Measurements from ENCODE around the gene TRIM42.

GRCh38 chr3:140703496-140703895 lies 25.6 kb downstream of the TRIM42 start:
- TF ChIP-seq MITF (IDR thresholded peaks at IDR 0.05) (no peak), SLC30A9 (CRISPR knock-in tag; IDR thresholded peaks at IDR 0.05) (no peak), FIP1L1 (IDR thresholded peaks at IDR 0.05; ENCODE audit: low read depth, low read length, poor library complexity, severe bottlenecking) (no peak), RHOXF2B (CRISPR knock-in tag; conservative IDR thresholded peaks at IDR 0.05) (no peak), HINFP (tag; conservative IDR thresholded peaks at IDR 0.05; ENCODE audit: low read depth) (no peak), YY1 (IDR thresholded peaks at IDR 0.05; ENCODE audit: borderline replicate concordance in 1 of 3, control insufficient read depth in 1 of 3, extremely low read depth in 1 of 3, insufficient read depth in 3 of 3, insufficient read length in 1 of 3, insufficient replicate concordance in 2 of 3, low read depth in 1 of 3, low read length in 2 of 3) (no peak), CHCHD3 (CRISPR knock-in tag; IDR thresholded peaks at IDR 0.05) (no peak), RAD21 (CRISPR knock-in tag; conservative IDR thresholded peaks at IDR 0.05 in 1 of 2, IDR thresholded peaks at IDR 0.05 in 1 of 2) (no peak)

All from K562 (cell line).